Suprapubic skin (tissue), 4 donors: Measurements from ENCODE around the gene UBAP1L. TPM values are rescaled to one million over a fixed set of nuclear protein-coding genes. Genes with fewer than 3 reads are reported as not detected.

Source experiments
- DNase-seq, 2 donors: peaks; one replicate each; pipeline ENCODE4 v3.0.0-alpha.2; 2019; ENCODE audit warnings: low spot score in 2 of 2
- H3K27ac ChIP-seq: fragments of 200-600 bp; sonication (generic); one replicate; pipeline ENCODE4 v1.5.1; 2019
- H3K27me3 ChIP-seq: fragments of 200-600 bp; sonication (generic); one replicate; pipeline ENCODE4 v1.5.1; 2019
- H3K36me3 ChIP-seq: fragments of 200-600 bp; sonication (generic); one replicate; pipeline ENCODE4 v1.5.1; 2019
- H3K4me1 ChIP-seq: fragments of 200-600 bp; sonication (generic); one replicate; pipeline ENCODE4 v1.5.1; 2019
- H3K4me3 ChIP-seq: fragments of 200-600 bp; sonication (generic); one replicate; pipeline ENCODE4 v1.5.1; 2019; ENCODE audit warnings: mild to moderate bottlenecking
- H3K9me3 ChIP-seq: fragments of 200-600 bp; sonication (generic); one replicate; pipeline ENCODE4 v1.5.1; 2019
- CTCF ChIP-seq, 2 donors: fragments of 200-600 bp in 1 of 2; fragments of 450-650 bp in 1 of 2; sonication (generic) in 1 of 2; IDR thresholded peaks; one replicate each; pipeline ENCODE4 v1.5.1; 2016 to 2019; ENCODE audit warnings: antibody characterized with exemption in 2 of 2, mild to moderate bottlenecking in 1 of 2, moderate library complexity in 1 of 2
- EP300 ChIP-seq: sonication (generic); formaldehyde crosslinking; IDR thresholded peaks from one replicate; pipeline ENCODE4 v1.6.1; 2017; ENCODE audit warnings: antibody characterized with exemption
- POLR2A ChIP-seq, 2 donors: fragments of 450-650 bp; IDR thresholded peaks; one replicate each; pipeline ENCODE4 v1.6.1; 2017; ENCODE audit warnings: antibody characterized with exemption in 2 of 2, mild to moderate bottlenecking in 2 of 2, moderate library complexity in 2 of 2
- POLR2AphosphoS5 ChIP-seq, 3 donors: sonication (generic); formaldehyde crosslinking; IDR thresholded peaks; one replicate each; pipeline ENCODE4 v1.6.1; 2017; ENCODE audit warnings: antibody characterized with exemption in 3 of 3
- WGBS: methylation state at CpG from one replicate; pipeline ENCODE4 v1.1.5; 2018; 5-methylcytosine and 5-hydroxymethylcytosine counted together
- total RNA-seq, 4 donors: library from RNA; depleted of rRNA; stranded (reverse); fragments of >200 nt; gene quantifications; one replicate each; pipeline ENCODE4 v1.1.0, GENCODE V29; 2016

The UBAP1L gene
- total RNA-seq, 4 donors from 2014 or later, result 2.3 to 21.4 (median 5.6) TPM

GRCh38 chr15:65084500-65085206, 30.3 kb downstream of the UBAP1L start:
- no peak for DNase-seq
- H3K4me3 ChIP-seq, result no peak overlapping the region
- peaks cover 49% of the 10 kb centered on the region for H3K4me1 ChIP-seq
- H3K36me3 ChIP-seq, result no peaks in the 10 kb centered on the region
- TF ChIP-seq POLR2A (IDR thresholded peaks at IDR 0.05) (no peak), EP300 (no peak), CTCF (IDR thresholded peaks at IDR 0.05) (no peak), POLR2AphosphoS5 (IDR thresholded peaks at IDR 0.05) (no peak)
- H3K9me3 ChIP-seq, result no peaks in the 10 kb centered on the region
- WGBS, result 89% methylated on average over 6 of the region's 7 CpGs
- H3K27me3 ChIP-seq, result peaks cover 6% of the 10 kb centered on the region
- no peak overlapping the region for H3K27ac ChIP-seq

- H3K4me3 ChIP-seq, result no peak overlapping the region
- DNase-seq, result no peak
- 55% methylated on average over 7 of the region's 7 CpGs for WGBS
- no peaks in the 10 kb centered on the region for H3K36me3 ChIP-seq
- H3K9me3 ChIP-seq, result no peaks in the 10 kb centered on the region
- no peak for TF ChIP-seq CTCF (IDR thresholded peaks at IDR 0.05)
- peaks cover 6% of the 10 kb centered on the region for H3K27me3 ChIP-seq
- H3K27ac ChIP-seq, result no peak overlapping the region
- peaks cover 42% of the 10 kb centered on the region for H3K4me1 ChIP-seq
Measured at GRCh38 chr15:65083262-65083701, 31.7 kb downstream of the UBAP1L start.

GRCh38 chr15:65082303-65082953, 32.6 kb downstream of the UBAP1L start:
- H3K27me3 ChIP-seq, result peaks cover 11% of the 10 kb centered on the region
- H3K4me1 ChIP-seq, result peaks cover 40% of the 10 kb centered on the region
- no peak overlapping the region for H3K27ac ChIP-seq
- TF ChIP-seq POLR2A (IDR thresholded peaks at IDR 0.05) (no peak), EP300 (no peak), POLR2AphosphoS5 (IDR thresholded peaks at IDR 0.05) (no peak), CTCF (IDR thresholded peaks at IDR 0.05) (no peak)
- 13% methylated on average over 7 of the region's 7 CpGs for WGBS
- DNase-seq, result no peak
- no peaks in the 10 kb centered on the region for H3K36me3 ChIP-seq
- H3K9me3 ChIP-seq, result no peaks in the 10 kb centered on the region
- no peak overlapping the region for H3K4me3 ChIP-seq

GRCh38 chr15:65081758-65082157, 33.2 kb downstream of the UBAP1L start:
- TF ChIP-seq CTCF (IDR thresholded peaks at IDR 0.05) (no peak), POLR2AphosphoS5 (IDR thresholded peaks at IDR 0.05) (no peak), EP300 (no peak), POLR2A (IDR thresholded peaks at IDR 0.05) (no peak)
- Histone ChIP-seq H3K4me3 (no peak overlapping the region), H3K36me3 (no peaks in the 10 kb centered on the region), H3K27me3 (peaks cover 18% of the 10 kb centered on the region), H3K9me3 (no peaks in the 10 kb centered on the region), H3K4me1 (peaks cover 34% of the 10 kb centered on the region), H3K27ac (no peak overlapping the region)
- no peak for DNase-seq
- 69% methylated on average over 3 of the region's 5 CpGs for WGBS

GRCh38 chr15:65081270-65081669, 33.7 kb downstream of the UBAP1L start:
- Histone ChIP-seq H3K27ac (no peak overlapping the region), H3K9me3 (no peaks in the 10 kb centered on the region), H3K27me3 (peaks cover 21% of the 10 kb centered on the region), H3K4me1 (peaks cover 29% of the 10 kb centered on the region), H3K36me3 (no peaks in the 10 kb centered on the region), H3K4me3 (no peak overlapping the region)
- DNase-seq, result no peak
- no peak for TF ChIP-seq CTCF (IDR thresholded peaks at IDR 0.05)
- no peak for TF ChIP-seq POLR2A (IDR thresholded peaks at IDR 0.05)
- no peak for TF ChIP-seq EP300
- TF ChIP-seq POLR2AphosphoS5 (IDR thresholded peaks at IDR 0.05), result no peak
- WGBS, result 65% methylated on average over 6 of the region's 6 CpGs
